ENCODE results near the gene PTPRN2.
"Not testable (repeated sequence)": the region's sequence is repeated elsewhere in the genome, so short reads cannot be mapped to it uniquely, and the experiment has no call there.

The PTPRN2 gene

DNA sequence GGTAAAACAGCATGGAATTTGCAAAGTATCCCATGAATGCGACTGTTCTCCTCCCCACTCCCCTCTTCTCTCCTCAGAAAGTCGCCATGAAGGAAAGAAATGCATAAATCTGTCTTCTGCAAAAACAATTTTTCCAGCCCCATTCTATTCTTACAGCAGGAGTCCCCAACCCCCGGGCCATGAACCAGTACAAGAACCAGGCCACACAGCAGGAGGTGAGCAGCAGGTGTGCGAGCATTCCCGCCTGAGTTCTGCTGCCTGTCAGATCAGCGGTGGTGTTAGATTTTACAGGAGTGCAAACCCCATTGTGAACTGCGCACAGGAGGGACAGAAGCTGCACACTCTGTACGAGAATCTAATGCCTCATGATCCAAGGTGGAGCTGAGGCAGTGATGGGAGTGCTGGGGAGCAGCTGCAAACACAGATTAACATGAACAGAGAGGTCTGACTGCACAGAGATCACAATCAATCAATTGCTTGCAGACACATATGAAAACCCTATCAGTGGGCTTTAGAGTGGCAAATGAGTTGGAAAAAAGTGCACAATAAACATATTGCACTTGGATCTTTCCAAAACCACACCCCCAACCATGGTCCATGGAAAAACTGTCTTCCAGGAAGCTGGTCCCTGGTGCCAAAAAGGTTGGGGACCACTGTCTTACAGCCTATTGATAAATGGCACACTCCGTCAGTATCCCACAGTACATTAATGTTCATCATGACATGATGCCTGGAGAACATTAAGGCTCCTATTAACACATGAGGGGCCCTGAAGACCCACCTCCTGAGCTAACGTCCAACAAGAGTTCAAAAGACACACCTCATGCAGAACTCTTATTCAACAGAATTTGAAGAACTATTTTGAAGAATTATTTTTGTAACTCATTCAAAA, 205.0 kb downstream of the PTPRN2 start:
- Histone ChIP-seq H3K18ac (ENCODE audit: low read length) (no peak overlapping the region), H3K27ac (ENCODE audit: low read depth, low read length) (no peak overlapping the region), H3K23ac (ENCODE audit: low read length) (no peak overlapping the region), H3K79me2 (ENCODE audit: control insufficient read depth, insufficient read depth, low read length) (no peaks in the 10 kb centered on the region), H2BK5ac (ENCODE audit: low read length) (no peak overlapping the region), H3K36me3 (ENCODE audit: control insufficient read depth, insufficient read depth, low read length) (no peaks in the 10 kb centered on the region), H3K4me3 (ENCODE audit: low read length) (no peak overlapping the region), H3K4ac (ENCODE audit: low read depth, low read length) (no peak overlapping the region), H3K4me2 (ENCODE audit: low read length) (no peak overlapping the region), H2BK15ac (replicated peaks; ENCODE audit: low read depth) (no peak overlapping the region), H2BK120ac (ENCODE audit: low read depth, low read length) (no peak overlapping the region), H2AK5ac (ENCODE audit: low read length) (no peak overlapping the region), H3K4me1 (ENCODE audit: control insufficient read depth, low read depth, low read length) (no peaks in the 10 kb centered on the region), H4K8ac (ENCODE audit: low read depth, low read length) (no peak overlapping the region), H4K5ac (ENCODE audit: low read length) (no peak overlapping the region), H3K79me1 (ENCODE audit: low read length) (no peaks in the 10 kb centered on the region), H3K27me3 (ENCODE audit: insufficient read depth, low read length, poor library complexity) (no peaks in the 10 kb centered on the region), H3K9ac (ENCODE audit: low read length) (no peak overlapping the region), H3K56ac (ENCODE audit: low read length) (no peak overlapping the region)
- WGBS (ENCODE audit: extremely low coverage, insufficient coverage, low lambda C conversion rate), result no CpG with 5 or more reads among the region's 10 CpGs
- DNase-seq, result no peak

DNA sequence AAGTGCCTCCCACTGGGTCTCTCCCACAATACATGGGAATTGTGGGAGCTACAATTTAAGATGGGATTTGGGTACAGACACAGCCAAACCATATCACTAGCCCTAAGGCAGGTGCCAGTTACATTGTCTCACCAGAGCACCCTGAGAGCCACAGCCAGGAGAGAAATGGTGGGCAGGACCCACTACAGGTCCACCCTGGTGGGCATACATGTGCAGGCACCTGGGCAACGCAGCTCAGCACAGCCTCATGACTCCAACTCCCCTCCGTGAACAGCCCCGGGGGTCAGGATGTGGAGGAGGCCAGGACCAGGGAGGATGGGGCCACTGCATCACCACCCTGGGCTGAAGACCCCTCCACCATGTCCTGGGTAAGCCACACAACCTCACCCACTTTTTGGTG, 205.7 kb downstream of the PTPRN2 start:
- H3K79me1 ChIP-seq (ENCODE audit: low read length), result no peaks in the 10 kb centered on the region
- H2BK5ac ChIP-seq (ENCODE audit: low read length), result no peak overlapping the region
- H3K4me2 ChIP-seq (ENCODE audit: low read length), result no peak overlapping the region
- no peak overlapping the region for H3K4me3 ChIP-seq (ENCODE audit: low read length)
- no peak overlapping the region for H3K23ac ChIP-seq (ENCODE audit: low read length)
- H3K9ac ChIP-seq (ENCODE audit: low read length), result no peak overlapping the region
- no peak overlapping the region for H3K56ac ChIP-seq (ENCODE audit: low read length)
- no peak overlapping the region for H4K8ac ChIP-seq (ENCODE audit: low read depth, low read length)
- H2BK120ac ChIP-seq (ENCODE audit: low read depth, low read length), result no peak overlapping the region
- H3K4ac ChIP-seq (ENCODE audit: low read depth, low read length), result no peak overlapping the region
- H2AK5ac ChIP-seq (ENCODE audit: low read length), result no peak overlapping the region
- H3K18ac ChIP-seq (ENCODE audit: low read length), result no peak overlapping the region
- H2BK15ac ChIP-seq (replicated peaks; ENCODE audit: low read depth), result no peak overlapping the region
- no CpG with 5 or more reads among the region's 3 CpGs for WGBS (ENCODE audit: extremely low coverage, insufficient coverage, low lambda C conversion rate)
- H3K79me2 ChIP-seq (ENCODE audit: control insufficient read depth, insufficient read depth, low read length), result no peaks in the 10 kb centered on the region
- H3K36me3 ChIP-seq (ENCODE audit: control insufficient read depth, insufficient read depth, low read length), result no peaks in the 10 kb centered on the region
- H3K27me3 ChIP-seq (ENCODE audit: insufficient read depth, low read length, poor library complexity), result no peaks in the 10 kb centered on the region
- H4K5ac ChIP-seq (ENCODE audit: low read length), result no peak overlapping the region
- H3K4me1 ChIP-seq (ENCODE audit: control insufficient read depth, low read depth, low read length), result no peaks in the 10 kb centered on the region
- no peak for DNase-seq
- H3K27ac ChIP-seq (ENCODE audit: low read depth, low read length), result no peak overlapping the region

DNA sequence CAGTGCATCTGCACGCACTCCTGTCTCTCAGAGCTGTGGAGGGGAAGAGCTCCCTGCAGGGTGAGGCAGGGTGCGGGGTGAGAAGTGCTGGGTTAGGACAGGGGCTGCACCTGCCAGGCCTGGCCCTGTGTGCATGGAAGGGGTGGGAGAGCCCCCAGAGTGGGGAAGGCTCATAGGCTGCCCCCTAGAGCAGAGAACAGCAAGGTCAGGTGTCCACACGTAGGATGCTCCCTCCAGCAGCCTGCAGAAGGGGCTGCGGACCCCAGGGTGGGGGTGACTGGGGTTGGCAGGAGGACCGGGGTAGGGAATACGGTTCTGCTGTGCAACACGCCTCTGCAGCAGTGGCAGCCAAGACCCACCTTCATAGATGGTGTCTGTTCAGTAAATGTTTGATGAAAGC, 208.6 kb downstream of the PTPRN2 start:
- no peak overlapping the region for H4K5ac ChIP-seq (ENCODE audit: low read length)
- no peaks in the 10 kb centered on the region for H3K4me1 ChIP-seq (ENCODE audit: control insufficient read depth, low read depth, low read length)
- no peak overlapping the region for H3K9ac ChIP-seq (ENCODE audit: low read length)
- H3K79me1 ChIP-seq (ENCODE audit: low read length), result no peaks in the 10 kb centered on the region
- H3K4ac ChIP-seq (ENCODE audit: low read depth, low read length), result no peak overlapping the region
- H3K18ac ChIP-seq (ENCODE audit: low read length), result no peak overlapping the region
- no peak overlapping the region for H2BK120ac ChIP-seq (ENCODE audit: low read depth, low read length)
- H4K8ac ChIP-seq (ENCODE audit: low read depth, low read length), result no peak overlapping the region
- no peak for DNase-seq
- no peak overlapping the region for H3K27ac ChIP-seq (ENCODE audit: low read depth, low read length)
- no peak overlapping the region for H3K4me3 ChIP-seq (ENCODE audit: low read length)
- H3K23ac ChIP-seq (ENCODE audit: low read length), result no peak overlapping the region
- no peaks in the 10 kb centered on the region for H3K36me3 ChIP-seq (ENCODE audit: control insufficient read depth, insufficient read depth, low read length)
- no peak overlapping the region for H2BK5ac ChIP-seq (ENCODE audit: low read length)
- no peaks in the 10 kb centered on the region for H3K27me3 ChIP-seq (ENCODE audit: insufficient read depth, low read length, poor library complexity)
- whole genome bisulfite sequencing (ENCODE audit: extremely low coverage, insufficient coverage, low lambda C conversion rate), result no CpG with 5 or more reads among the region's 7 CpGs
- H3K4me2 ChIP-seq (ENCODE audit: low read length), result no peak overlapping the region
- H2AK5ac ChIP-seq (ENCODE audit: low read length), result no peak overlapping the region
- H3K79me2 ChIP-seq (ENCODE audit: control insufficient read depth, insufficient read depth, low read length), result no peaks in the 10 kb centered on the region
- no peak overlapping the region for H3K56ac ChIP-seq (ENCODE audit: low read length)
- H2BK15ac ChIP-seq (replicated peaks; ENCODE audit: low read depth), result no peak overlapping the region

DNA sequence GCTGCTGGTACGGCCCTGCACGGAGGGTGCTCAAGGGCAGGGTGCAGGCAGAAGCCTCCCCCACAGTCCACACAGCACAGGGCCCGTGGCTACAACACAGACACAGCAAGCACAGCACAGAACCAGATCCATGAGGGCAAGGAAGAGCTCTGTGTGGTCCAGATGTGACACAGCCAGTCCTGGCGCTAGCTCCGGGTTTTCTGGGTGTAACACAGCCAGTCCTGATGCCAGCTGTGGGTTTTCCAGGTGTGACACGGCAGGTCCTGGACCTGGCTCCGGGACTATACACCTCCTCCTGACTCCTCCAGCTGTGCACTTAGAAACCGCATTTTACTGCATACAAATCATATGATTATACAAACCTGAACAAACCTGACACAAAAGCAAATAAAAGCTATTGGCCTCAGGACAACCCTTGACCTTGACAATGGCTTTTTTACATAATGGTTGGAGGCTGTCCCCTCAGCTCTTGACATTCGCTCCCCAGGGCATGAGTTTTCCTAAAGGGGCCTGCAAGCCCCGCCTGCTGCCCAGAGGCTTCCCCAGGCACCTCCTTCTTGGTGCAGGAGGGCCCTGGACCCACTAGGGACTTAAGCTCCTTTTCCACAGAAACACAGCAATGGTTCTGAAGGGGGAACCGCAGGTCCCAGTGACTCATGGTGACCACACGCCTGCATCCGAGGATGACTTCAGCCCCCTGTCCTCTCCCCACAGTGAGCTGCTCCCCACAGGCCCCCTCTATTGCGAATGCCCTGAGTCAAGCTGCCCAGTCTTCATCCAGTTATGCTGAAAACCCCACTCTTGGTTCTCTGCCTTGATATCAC, 209.6 kb downstream of the PTPRN2 start:
- no peak overlapping the region for H3K18ac ChIP-seq (ENCODE audit: low read length)
- H3K79me1 ChIP-seq (ENCODE audit: low read length), result no peaks in the 10 kb centered on the region
- no peak overlapping the region for H3K27ac ChIP-seq (ENCODE audit: low read depth, low read length)
- no peaks in the 10 kb centered on the region for H3K27me3 ChIP-seq (ENCODE audit: insufficient read depth, low read length, poor library complexity)
- no peak overlapping the region for H3K4ac ChIP-seq (ENCODE audit: low read depth, low read length)
- no peak overlapping the region for H3K4me2 ChIP-seq (ENCODE audit: low read length)
- no peak overlapping the region for H4K5ac ChIP-seq (ENCODE audit: low read length)
- H2BK5ac ChIP-seq (ENCODE audit: low read length), result no peak overlapping the region
- H4K8ac ChIP-seq (ENCODE audit: low read depth, low read length), result no peak overlapping the region
- no peak overlapping the region for H2AK5ac ChIP-seq (ENCODE audit: low read length)
- no peak overlapping the region for H3K4me3 ChIP-seq (ENCODE audit: low read length)
- H2BK15ac ChIP-seq (replicated peaks; ENCODE audit: low read depth), result no peak overlapping the region
- no peak overlapping the region for H2BK120ac ChIP-seq (ENCODE audit: low read depth, low read length)
- no CpG with 5 or more reads among the region's 14 CpGs for WGBS (ENCODE audit: extremely low coverage, insufficient coverage, low lambda C conversion rate)
- no peak overlapping the region for H3K9ac ChIP-seq (ENCODE audit: low read length)
- H3K56ac ChIP-seq (ENCODE audit: low read length), result no peak overlapping the region
- no peak overlapping the region for H3K23ac ChIP-seq (ENCODE audit: low read length)
- no peaks in the 10 kb centered on the region for H3K79me2 ChIP-seq (ENCODE audit: control insufficient read depth, insufficient read depth, low read length)
- H3K4me1 ChIP-seq (ENCODE audit: control insufficient read depth, low read depth, low read length), result no peaks in the 10 kb centered on the region
- no peaks in the 10 kb centered on the region for H3K36me3 ChIP-seq (ENCODE audit: control insufficient read depth, insufficient read depth, low read length)
- no peak for DNase-seq

DNA sequence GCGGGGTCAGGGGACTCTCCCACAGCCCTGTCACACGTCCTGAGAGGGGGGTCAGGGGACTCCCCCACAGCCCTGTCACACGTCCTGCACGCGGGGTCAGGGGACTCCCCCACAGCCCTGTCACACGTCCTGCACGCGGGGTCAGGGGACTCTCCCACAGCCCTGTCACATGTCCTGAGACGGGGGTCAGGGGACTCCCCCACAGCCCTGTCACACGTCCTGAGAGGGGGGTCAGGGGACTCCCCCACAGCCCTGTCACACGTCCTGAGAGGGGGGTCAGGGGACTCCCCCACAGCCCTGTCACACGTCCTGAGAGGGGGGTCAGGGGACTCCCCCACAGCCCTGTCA, 210.8 kb downstream of the PTPRN2 start:
- not testable (repeated sequence) for H3K18ac ChIP-seq (ENCODE audit: low read length); H3K79me1 ChIP-seq (ENCODE audit: low read length); H3K36me3 ChIP-seq (ENCODE audit: control insufficient read depth, insufficient read depth, low read length); H3K23ac ChIP-seq (ENCODE audit: low read length); H2BK120ac ChIP-seq (ENCODE audit: low read depth, low read length); H2BK15ac ChIP-seq (replicated peaks; ENCODE audit: low read depth); H3K56ac ChIP-seq (ENCODE audit: low read length); H3K4me1 ChIP-seq (ENCODE audit: control insufficient read depth, low read depth, low read length); H4K5ac ChIP-seq (ENCODE audit: low read length); DNase-seq; H3K27ac ChIP-seq (ENCODE audit: low read depth, low read length); H3K27me3 ChIP-seq (ENCODE audit: insufficient read depth, low read length, poor library complexity); H2AK5ac ChIP-seq (ENCODE audit: low read length); H4K8ac ChIP-seq (ENCODE audit: low read depth, low read length); H3K79me2 ChIP-seq (ENCODE audit: control insufficient read depth, insufficient read depth, low read length); H3K4me3 ChIP-seq (ENCODE audit: low read length); H3K4ac ChIP-seq (ENCODE audit: low read depth, low read length); H3K9ac ChIP-seq (ENCODE audit: low read length); H3K4me2 ChIP-seq (ENCODE audit: low read length); H2BK5ac ChIP-seq (ENCODE audit: low read length)
- WGBS (ENCODE audit: extremely low coverage, insufficient coverage, low lambda C conversion rate), result no CpG with 5 or more reads among the region's 12 CpGs
